IMR-90 (cell line): Measurements from ENCODE around the gene SLC6A14. TPM values are rescaled to one million over a fixed set of nuclear protein-coding genes. Genes with fewer than 3 reads are reported as not detected.

ENCODE experiments used
- ATAC-seq: fragments of 200-7000 bp; cut with Tn5 transposase; 2 replicates; pipeline ENCODE4 v1.9.1; 2020; ENCODE audit warnings: low read depth, mild to moderate bottlenecking, moderate library complexity
- BruUV-seq: library from RNA; stranded (reverse); fragments of 400-500 nt; replicated peaks from 2 replicates; lab custom pipeline; 2021; lab: Mats Ljungman, UMichigan
- CTCF ChIA-PET: fragments of 300-600 bp; formaldehyde crosslinking; extraction: SDS; loops from one replicate; lab custom pipeline; 2021; ENCODE audit warnings: antibody characterized with exemption; lab: Yijun Ruan, JAX
- POLR2A ChIA-PET: fragments of 300-600 bp; sonication (Branson Sonifier 250); formaldehyde crosslinking; loops from one replicate; lab custom pipeline; 2022; ENCODE audit warnings: antibody characterized with exemption; ENCODE audit not compliant: unreplicated experiment; lab: Charles Lee
- DNase-seq: peaks from one replicate; pipeline ENCODE4 v3.0.0; 2013
- H2AFZ ChIP-seq: replicated peaks from 2 replicates; pipeline ENCODE3; 2013; ENCODE audit warnings: low read length, mild to moderate bottlenecking; ENCODE audit not compliant: poor library complexity
- H2AK5ac ChIP-seq: 2 replicates; pipeline ENCODE4 v1.6.1; 2013; ENCODE audit warnings: low read depth, low read length, inconsistent platforms
- H2AK9ac ChIP-seq: replicated peaks from 2 replicates; pipeline ENCODE3; 2013; ENCODE audit warnings: mild to moderate bottlenecking, low read depth, low read length, moderate library complexity; ENCODE audit not compliant: poor library complexity
- H2BK120ac ChIP-seq: 2 replicates; pipeline ENCODE4 v1.6.1; 2013; ENCODE audit warnings: low read depth, low read length, inconsistent platforms
- H2BK15ac ChIP-seq: 3 replicates; pipeline ENCODE4 v1.6.1; 2013; ENCODE audit warnings: low read depth, low read length, inconsistent platforms
- H2BK20ac ChIP-seq: 2 replicates; pipeline ENCODE4 v1.6.1; 2013; ENCODE audit warnings: low read depth, mild to moderate bottlenecking, inconsistent platforms, low read length, moderate library complexity
- H2BK5ac ChIP-seq: 2 replicates; pipeline ENCODE4 v1.6.1; 2013; ENCODE audit warnings: mild to moderate bottlenecking, low read depth, low read length, inconsistent platforms; ENCODE audit not compliant: poor library complexity, severe bottlenecking
- H3K14ac ChIP-seq: replicated peaks from 2 replicates; pipeline ENCODE4 v1.6.1; 2013; ENCODE audit warnings: low read depth, low read length, inconsistent platforms
- H3K18ac ChIP-seq: 2 replicates; pipeline ENCODE4 v1.6.1; 2013; ENCODE audit warnings: low read depth, low read length, control low read depth
- H3K23ac ChIP-seq: 2 replicates; pipeline ENCODE4 v1.6.1; 2013; ENCODE audit warnings: low read depth, low read length, inconsistent platforms
- H3K27ac ChIP-seq: 2 replicates; pipeline ENCODE4 v1.5.1; 2013; ENCODE audit warnings: mild to moderate bottlenecking, control low read depth, low read length; ENCODE audit not compliant: insufficient read depth
- H3K27me3 ChIP-seq: 2 replicates; pipeline ENCODE4 v1.6.1; 2013; ENCODE audit warnings: low read length; ENCODE audit not compliant: control insufficient read depth, insufficient read depth
- H3K36me3 ChIP-seq: 2 replicates; pipeline ENCODE4 v1.6.1; 2013; ENCODE audit warnings: low read length, mixed read lengths; ENCODE audit not compliant: control insufficient read depth, insufficient read depth
- H3K4ac ChIP-seq: 2 replicates; pipeline ENCODE4 v1.6.1; 2013; ENCODE audit warnings: low read depth, low read length, inconsistent platforms
- H3K4me1 ChIP-seq: 2 replicates; pipeline ENCODE4 v1.6.1; 2013; ENCODE audit warnings: low read length, mixed read lengths; ENCODE audit not compliant: control insufficient read depth, insufficient read depth
- H3K4me2 ChIP-seq: 2 replicates; pipeline ENCODE4 v1.6.1; 2013; ENCODE audit warnings: low read depth, mild to moderate bottlenecking, control low read depth, low read length, moderate library complexity
- H3K4me3 ChIP-seq: 2 replicates; pipeline ENCODE4 v1.5.1; 2013; ENCODE audit warnings: low read depth, mild to moderate bottlenecking, control low read depth, low read length, moderate library complexity; ENCODE audit not compliant: insufficient read depth
- H3K56ac ChIP-seq: 2 replicates; pipeline ENCODE4 v1.6.1; 2013; ENCODE audit warnings: low read length, inconsistent platforms; ENCODE audit not compliant: insufficient read depth; ENCODE audit errors: extremely low read depth
- H3K79me1 ChIP-seq, 2 experiments: 2 replicates each; pipeline ENCODE4 v1.6.1; 2013; ENCODE audit warnings: low read length in 2 of 2, inconsistent platforms in 1 of 2, low read depth in 1 of 2
- H3K9ac ChIP-seq: 2 replicates; pipeline ENCODE4 v1.6.1; 2013; ENCODE audit warnings: low read depth, low read length, control low read depth
- H3K9me1 ChIP-seq: 2 replicates; pipeline ENCODE4 v1.6.1; 2013; ENCODE audit warnings: low read length, inconsistent platforms; ENCODE audit not compliant: insufficient read depth
- H3K9me3 ChIP-seq: 2 replicates; pipeline ENCODE4 v1.6.1; 2013; ENCODE audit warnings: low read length; ENCODE audit not compliant: control insufficient read depth, insufficient read depth
- H4K20me1 ChIP-seq: 2 replicates; pipeline ENCODE4 v1.6.1; 2013; ENCODE audit warnings: low read length, inconsistent platforms; ENCODE audit not compliant: insufficient read depth
- H4K5ac ChIP-seq: 2 replicates; pipeline ENCODE4 v1.6.1; 2013; ENCODE audit warnings: mild to moderate bottlenecking, low read depth, low read length, control low read depth
- H4K8ac ChIP-seq, 2 experiments: 2 replicates each; pipeline ENCODE4 v1.6.1; 2013; ENCODE audit warnings: low read depth in 2 of 2, low read length in 2 of 2, control low read depth in 1 of 2, inconsistent platforms in 1 of 2
- H4K91ac ChIP-seq: 2 replicates; pipeline ENCODE4 v1.6.1; 2013; ENCODE audit warnings: low read depth, low read length, inconsistent platforms; ENCODE audit not compliant: insufficient read depth
- BHLHE40 ChIP-seq: fragments of 150-350 bp; IDR thresholded peaks from 2 replicates; pipeline ENCODE4 v1.6.1; 2016; ENCODE audit warnings: mild to moderate bottlenecking, low read depth, low read length
- CEBPB ChIP-seq: IDR thresholded peaks from 2 replicates; pipeline ENCODE4 v1.6.1; 2012; ENCODE audit warnings: low read depth, low read length, improper control_type of control experiment
- MAFK ChIP-seq: IDR thresholded peaks from 2 replicates; pipeline ENCODE4 v1.6.1; 2012; ENCODE audit warnings: low read depth, low read length, improper control_type of control experiment
- MAZ ChIP-seq: IDR thresholded peaks from 2 replicates; pipeline ENCODE4 v1.6.1; 2012; ENCODE audit warnings: low read depth, mild to moderate bottlenecking, low read length, improper control_type of control experiment, moderate library complexity, borderline replicate concordance
- NFE2L2 ChIP-seq: fragments of 150-350 bp; IDR thresholded peaks from 2 replicates; pipeline ENCODE4 v1.6.1; 2016; ENCODE audit warnings: low read depth, mild to moderate bottlenecking, low read length
- RCOR1 ChIP-seq: IDR thresholded peaks from 2 replicates; pipeline ENCODE4 v1.6.1; 2012; ENCODE audit warnings: mild to moderate bottlenecking, low read length, improper control_type of control experiment; ENCODE audit not compliant: insufficient replicate concordance
- SMC3 ChIP-seq: fragments of 150-350 bp; IDR thresholded peaks from 2 replicates; pipeline ENCODE4 v1.6.1; 2016; ENCODE audit warnings: low read depth, mild to moderate bottlenecking, antibody characterized with exemption, low read length, moderate library complexity
- USF2 ChIP-seq: fragments of 150-350 bp; IDR thresholded peaks from 2 replicates; pipeline ENCODE4 v1.6.1; 2017; ENCODE audit warnings: mild to moderate bottlenecking, antibody characterized with exemption, low read length, low read depth
- dilution Hi-C: fragments of 300-500 bp; cut with HindIII; formaldehyde crosslinking; loops from one replicate; pipeline ENCODE4 v1.14.3; 2018; ENCODE audit warnings: low sequenced_read_pairs; ENCODE audit not compliant: unreplicated experiment
- in situ Hi-C: fragments of 300-500 bp; cut with MboI; formaldehyde crosslinking; loops from 3 replicates; pipeline ENCODE4 v1.14.3; 2019; ENCODE audit warnings: low sequenced_read_pairs, inconsistent platforms, mixed read lengths
- intact Hi-C: fragments of 100-400 bp; cut with micrococcal nuclease; formaldehyde crosslinking; loops from 2 replicates; pipeline ENCODE4 v1.10.0; 2022
- microRNA-seq, 2 experiments: library from miRNA; stranded (forward) in 1 of 2; unstranded in 1 of 2; fragments of 10-50 nt in 1 of 2; fragments of <30 nt in 1 of 2; gene quantifications in 1 of 2; microRNA quantifications in 1 of 2; one replicate each; pipeline versions ENCODE3 to v1.1.0; 2013 to 2020; ENCODE audit not compliant: insufficient read depth in 1 of 2, insufficient read length in 1 of 2, unreplicated experiment in 1 of 2
- polyA plus RNA-seq, 3 experiments: library from polyadenylated mRNA; depleted of rRNA; stranded (reverse); fragments of >200 nt; gene quantifications; 2 replicates each; pipeline ENCODE4 v1.2.3, GENCODE V29; 2012; ENCODE audit warnings: low replicate concordance in 1 of 3
- small RNA-seq, 5 experiments: library from RNA; depleted of rRNA; stranded (forward); fragments of <200 nt; gene quantifications; one replicate each; pipeline ENCODE3, GENCODE V24; 2012
- total RNA-seq: library from RNA; depleted of rRNA; stranded (reverse); fragments of >200 nt; gene quantifications from 2 replicates; pipeline ENCODE4 v1.2.3, GENCODE V29; 2012; rRNA removed

SLC6A14 gene
- total and polyA plus RNA-seq, 2 of the 4 experiments (the other 2 are of a cell fraction), result not detected

DNA sequence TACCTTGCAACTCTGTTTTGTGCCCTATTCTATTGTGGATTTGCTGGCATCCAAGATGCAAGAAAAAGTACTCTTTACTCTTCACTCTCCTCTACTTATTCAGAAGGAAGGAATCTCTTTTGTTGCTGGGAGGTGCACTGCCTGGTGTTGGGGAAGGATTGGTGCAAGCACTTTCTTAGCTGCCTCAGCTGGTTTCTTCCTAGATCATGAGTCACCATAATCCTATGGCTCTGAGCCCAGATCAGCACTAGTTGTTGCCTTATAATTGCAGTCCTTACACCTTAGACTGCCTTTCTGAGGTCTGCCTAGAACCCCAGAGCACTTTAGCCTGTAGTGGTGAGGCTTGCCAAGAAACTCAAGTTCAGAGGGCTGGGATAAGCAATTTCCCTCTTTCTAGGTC lies 63.4 kb downstream of the SLC6A14 start:
- H3K79me1 ChIP-seq, result no peaks in the 10 kb centered on the region
- H3K36me3 ChIP-seq, result no peaks in the 10 kb centered on the region
- H2BK20ac ChIP-seq, result no peak overlapping the region
- dilution Hi-C loops, result no loop called here
- in situ Hi-C loops, result no loop called here
- no peak overlapping the region for H3K18ac ChIP-seq
- no peak overlapping the region for H3K4ac ChIP-seq
- H4K20me1 ChIP-seq, result no peaks in the 10 kb centered on the region
- H2BK5ac ChIP-seq, result no peak overlapping the region
- no peak overlapping the region for H4K91ac ChIP-seq
- no peak overlapping the region for H3K4me2 ChIP-seq
- no peak overlapping the region for H3K9ac ChIP-seq
- no peak overlapping the region for H2BK120ac ChIP-seq
- CTCF ChIA-PET, result no interaction called here
- no peak overlapping the region for H3K23ac ChIP-seq
- no peak overlapping the region for H2AFZ ChIP-seq
- H3K14ac ChIP-seq, result no peak overlapping the region
- H4K8ac ChIP-seq, result no peak overlapping the region
- no TSS peak for BruUV-seq
- no peak overlapping the region for H2AK5ac ChIP-seq
- H3K9me3 ChIP-seq, result no peaks in the 10 kb centered on the region
- ATAC-seq, result no peak
- no peak overlapping the region for H3K4me3 ChIP-seq
- DNase-seq, result no peak
- TF ChIP-seq RCOR1 (no peak), BHLHE40 (no peak), NFE2L2 (no peak), USF2 (no peak), CEBPB (no peak), MAZ (no peak), MAFK (no peak), SMC3 (no peak)
- no peaks in the 10 kb centered on the region for H3K9me1 ChIP-seq
- no peak overlapping the region for H3K27ac ChIP-seq
- H3K27me3 ChIP-seq, result no peaks in the 10 kb centered on the region
- H3K4me1 ChIP-seq, result no peaks in the 10 kb centered on the region
- POLR2A ChIA-PET, result no interaction called here
- H4K5ac ChIP-seq, result no peak overlapping the region
- H2BK15ac ChIP-seq, result no peak overlapping the region
- H3K56ac ChIP-seq, result no peak overlapping the region
- no peak overlapping the region for H2AK9ac ChIP-seq
- intact Hi-C loops, result no loop called here

Small RNAs within 50 kb of the gene (microRNA-seq; reads per million reads assigned to microRNA genes)
- not detected for gene RNU6-154P (ENCODE audit: insufficient read depth, insufficient read length)

Small RNAs within 50 kb of the gene (small RNA-seq; reads per million reads assigned to genes)
- gene RNU6-154P, result 0.04 to 122 (median 0.31) reads per million in 5 experiments

Other genes starting within 250 kb of the SLC6A14 start
- not detected in 2 replicates for gene CT83, start 26.4 kb downstream of the SLC6A14 start, total RNA-seq
- not detected in 2 replicates for gene CT83, start 26.4 kb downstream of the SLC6A14 start, polyA plus RNA-seq (2012; rRNA removed)